ENCODE results near the gene ARHGAP24. TPM values are rescaled to one million over a fixed set of nuclear protein-coding genes. Genes with fewer than 3 reads are reported as not detected.

The ARHGAP24 gene
- total and polyA plus RNA-seq, 2 donors from 2014 or later = 78.1 to 94.7 TPM

- no peaks in the 10 kb centered on the region for H3K36me3 ChIP-seq (ENCODE audit: control insufficient read depth in 2 of 3, insufficient read depth in 3 of 3, low read length in 3 of 3)
- peak overlapping the region in 2 of 3 donors; percentile 2 to 59 for H3K9ac ChIP-seq (ENCODE audit: low read length in 3 of 3)
- H3K4me1 ChIP-seq (ENCODE audit: control insufficient read depth in 2 of 3, insufficient read depth in 2 of 3, low read depth in 1 of 3, low read length in 3 of 3) = peaks cover 5 to 22% (median 12%) of the 10 kb centered on the region in 3 donors
- peak in 4 of 5 donors; percentile 90 to 98 (median 94) for DNase-seq
- peak overlapping the region in 2 of 3 donors; percentile 27 to 29 for H3K4me3 ChIP-seq (ENCODE audit: low read length in 3 of 3)
- H3K27ac ChIP-seq (ENCODE audit: low read depth in 2 of 2, low read length in 2 of 2) = peak overlapping the region; percentile 76 to 88
- FAIRE-seq = peak; percentile 91
- no peaks in the 10 kb centered on the region for H3K9me3 ChIP-seq (ENCODE audit: control insufficient read depth in 2 of 3, insufficient read depth in 1 of 3, low read length in 3 of 3)
- peak; percentile 45 for TF ChIP-seq CTCF (IDR thresholded peaks at IDR 0.05; ENCODE audit: borderline replicate concordance, extremely low read depth, insufficient read depth)
- no peaks in the 10 kb centered on the region for H3K27me3 ChIP-seq (ENCODE audit: control insufficient read depth, insufficient read depth, low read length)
- intact Hi-C loops (cut with DNase I) = no loop called here
Measured at GRCh38 chr4:85826060-85826678, 351.2 kb downstream of the ARHGAP24 start.

DNA sequence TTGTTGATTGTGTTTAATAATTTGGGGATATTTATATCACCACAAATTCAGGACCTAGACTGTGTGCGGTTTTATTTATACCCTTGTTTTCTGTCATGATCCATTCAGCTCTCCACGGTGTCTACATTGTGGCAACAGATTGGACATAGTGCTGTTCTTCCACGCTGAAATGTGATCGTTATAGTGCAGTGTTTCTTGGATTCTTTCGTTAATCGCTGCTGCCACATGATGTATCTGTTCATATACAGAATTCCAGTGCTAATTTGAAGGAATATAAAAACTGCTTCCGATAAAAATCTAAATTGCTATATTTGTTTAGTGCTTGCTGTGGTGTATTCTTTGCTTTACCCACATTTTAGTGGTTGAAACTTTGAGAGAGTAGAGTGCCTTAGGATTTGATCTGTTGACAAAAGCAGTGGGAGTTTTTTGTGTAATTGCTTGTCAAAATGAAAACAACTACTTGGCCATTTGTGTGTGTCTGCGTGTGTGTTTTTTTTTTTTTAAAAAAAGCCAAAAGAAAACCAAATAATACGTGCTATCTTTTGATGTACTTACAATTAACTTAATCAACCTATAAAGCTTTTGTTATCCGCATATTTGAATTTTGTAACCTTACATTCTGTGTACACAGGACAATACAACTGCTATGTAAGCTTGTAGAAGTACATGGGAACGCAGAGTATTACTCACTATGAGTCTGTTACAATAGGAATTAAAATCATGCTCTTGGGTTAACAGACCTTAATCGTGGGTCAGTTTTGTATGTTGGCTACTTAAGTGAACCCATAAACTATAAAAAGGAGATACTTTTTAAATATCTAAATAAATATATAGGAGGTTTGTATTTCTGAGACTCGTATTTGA is 353.3 kb downstream of the ARHGAP24 start:
- Histone ChIP-seq H3K9me3 (ENCODE audit: control insufficient read depth in 2 of 3, insufficient read depth in 1 of 3, low read length in 3 of 3) (no peaks in the 10 kb centered on the region), H3K27me3 (ENCODE audit: control insufficient read depth, insufficient read depth, low read length) (no peaks in the 10 kb centered on the region), H3K36me3 (ENCODE audit: control insufficient read depth in 2 of 3, insufficient read depth in 3 of 3, low read length in 3 of 3) (no peaks in the 10 kb centered on the region), H3K27ac (ENCODE audit: low read depth in 2 of 2, low read length in 2 of 2) (peak overlapping the region; percentile 90 to 94), H3K9ac (ENCODE audit: low read length in 3 of 3) (peak overlapping the region; percentile 27 to 93 (median 85)), H3K4me3 (ENCODE audit: low read length in 3 of 3) (peak overlapping the region; percentile 51 to 91 (median 80)), H3K4me1 (ENCODE audit: control insufficient read depth in 2 of 3, insufficient read depth in 2 of 3, low read depth in 1 of 3, low read length in 3 of 3) (peaks cover 5 to 35% (median 17%) of the 10 kb centered on the region in 3 donors)
- no peak for FAIRE-seq
- peak in 2 of 5 donors; percentile 58 to 85 for DNase-seq
- intact Hi-C loops (cut with DNase I) = no loop called here
- TF ChIP-seq CTCF (IDR thresholded peaks at IDR 0.05; ENCODE audit: borderline replicate concordance, extremely low read depth, insufficient read depth) = no peak

DNA sequence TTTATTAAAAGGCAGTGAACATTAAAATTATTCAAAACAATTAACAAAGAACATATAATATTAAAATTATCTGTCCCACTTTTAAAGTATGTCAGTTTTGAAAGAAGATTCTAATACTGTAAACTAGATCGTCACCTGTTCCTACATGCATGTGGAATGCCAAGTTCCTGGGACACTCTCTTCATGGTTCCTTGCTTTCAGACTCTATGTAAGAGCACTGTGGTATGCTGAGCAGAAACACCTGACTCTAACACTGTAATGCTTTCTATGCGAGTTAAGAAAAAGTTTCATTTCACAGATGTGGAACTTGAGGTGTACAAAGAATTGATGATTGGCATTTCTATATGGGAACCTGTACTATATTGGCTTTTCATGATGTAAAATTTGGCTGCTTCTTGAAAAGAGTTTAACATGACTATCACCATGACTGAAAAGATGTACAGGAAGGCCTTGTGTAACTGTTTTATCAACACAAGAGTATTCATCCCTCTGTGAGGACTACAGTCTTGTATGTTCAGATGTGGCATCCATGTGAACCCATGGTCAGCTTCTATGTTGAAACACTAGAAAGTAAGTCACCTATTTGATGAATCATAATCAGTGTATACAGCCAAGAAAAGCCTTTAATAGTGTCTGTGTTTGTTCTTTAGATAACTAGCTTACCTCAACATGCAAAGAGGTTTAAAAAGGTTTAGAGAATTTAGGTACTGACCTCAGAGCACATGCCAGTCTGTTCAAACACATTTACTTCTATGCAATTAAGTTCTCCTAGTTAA is 354.5 kb downstream of the ARHGAP24 start:
- Histone ChIP-seq H3K27ac (ENCODE audit: low read depth in 2 of 2, low read length in 2 of 2) (peak overlapping the region; percentile 53 to 63), H3K4me3 (ENCODE audit: low read length in 3 of 3) (peak overlapping the region; percentile 63 to 69 (median 68)), H3K9me3 (ENCODE audit: control insufficient read depth in 2 of 3, insufficient read depth in 1 of 3, low read length in 3 of 3) (no peaks in the 10 kb centered on the region), H3K27me3 (ENCODE audit: control insufficient read depth, insufficient read depth, low read length) (no peaks in the 10 kb centered on the region), H3K9ac (ENCODE audit: low read length in 3 of 3) (peak overlapping the region in 2 of 3 donors; percentile 74 to 85), H3K4me1 (ENCODE audit: control insufficient read depth in 2 of 3, insufficient read depth in 2 of 3, low read depth in 1 of 3, low read length in 3 of 3) (peaks cover 5 to 29% (median 12%) of the 10 kb centered on the region in 3 donors), H3K36me3 (ENCODE audit: control insufficient read depth in 2 of 3, insufficient read depth in 3 of 3, low read length in 3 of 3) (no peaks in the 10 kb centered on the region)
- no peak for FAIRE-seq
- TF ChIP-seq CTCF (IDR thresholded peaks at IDR 0.05; ENCODE audit: borderline replicate concordance, extremely low read depth, insufficient read depth) = no peak
- peak in 2 of 5 donors; percentile 78 to 79 for DNase-seq
- intact Hi-C loops (cut with DNase I) = no loop called here
